DMS 273 (cell line): ENCODE data around the gene COX6B1.
"Not testable (repeated sequence)": the region's sequence is repeated elsewhere in the genome, so short reads cannot be mapped to it uniquely, and the experiment has no call there.

ENCODE experiments used
- DNase-seq: peaks from one replicate; lab custom pipeline; 2025; ENCODE audit not compliant: unreplicated experiment; lab: John Stamatoyannopoulos, UW

COX6B1 gene

GRCh38 chr19:35633727-35634440 is 14.2 kb upstream of the COX6B1 start:
- no peak for DNase-seq

DNA sequence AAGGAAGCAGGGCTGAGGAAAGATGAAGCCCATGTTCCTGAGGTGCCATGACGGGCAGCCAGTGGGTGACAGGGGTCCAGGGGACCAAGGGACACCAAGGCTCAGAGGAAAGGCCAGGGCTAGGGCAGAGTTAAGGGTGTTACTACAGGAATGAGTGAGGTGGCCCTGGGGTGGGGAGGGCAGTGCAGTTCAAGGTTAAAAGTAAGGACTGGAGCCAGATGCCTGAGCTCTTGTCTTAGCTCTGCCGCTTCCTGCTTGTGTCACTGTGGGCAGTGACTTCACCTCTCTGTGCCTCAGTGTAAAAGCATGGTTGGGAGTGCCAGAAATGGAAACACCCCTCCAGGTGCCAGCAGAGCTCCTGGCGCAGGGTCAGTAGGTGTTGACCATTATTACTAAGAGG is 11.5 kb upstream of the COX6B1 start:
- no peak for DNase-seq

DNA sequence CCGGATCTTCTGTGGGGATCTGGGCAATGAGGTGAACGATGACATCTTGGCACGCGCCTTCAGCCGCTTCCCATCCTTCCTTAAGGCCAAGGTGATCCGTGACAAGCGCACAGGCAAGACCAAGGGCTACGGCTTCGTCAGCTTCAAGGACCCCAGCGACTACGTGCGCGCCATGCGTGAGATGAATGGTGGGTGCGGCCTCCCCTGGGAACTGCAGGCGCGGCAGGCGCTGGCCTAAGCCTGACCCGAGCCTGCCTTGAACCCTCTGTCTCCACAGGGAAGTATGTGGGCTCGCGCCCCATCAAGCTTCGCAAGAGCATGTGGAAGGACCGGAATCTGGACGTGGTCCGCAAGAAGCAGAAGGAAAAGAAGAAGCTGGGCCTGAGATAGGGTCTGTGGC is 11.0 kb upstream of the COX6B1 start:
- DNase-seq, result no peak

DNA sequence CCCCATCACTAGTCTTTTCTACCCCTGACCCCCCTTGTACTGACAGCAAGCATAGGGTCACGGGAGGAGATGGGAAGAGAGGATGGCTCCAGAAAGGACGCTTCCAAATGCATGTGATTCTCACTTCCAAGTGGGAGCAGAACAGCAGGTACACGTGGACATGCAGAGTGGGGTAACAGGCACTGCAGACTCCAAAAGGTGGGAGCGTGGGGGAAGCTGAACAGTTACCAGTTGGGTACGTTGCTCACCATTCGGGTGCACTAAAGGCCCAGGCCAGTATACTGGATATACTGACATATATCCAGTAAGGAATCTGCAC is 8.8 kb upstream of the COX6B1 start:
- no peak for DNase-seq

- DNase-seq, result no peak
These were observed 8.3 kb upstream of the COX6B1 start for GRCh38 chr19:35639863-35640262.

- DNase-seq, result no peak
These were observed 6.5 kb upstream of the COX6B1 start, which contains the start of gene ETV2 for GRCh38 chr19:35641515-35642151. TSS of gene ETV2 (plus strand) at chr19:35641745. CDS start at chr19:35642461, 716 bp downstream.

DNA sequence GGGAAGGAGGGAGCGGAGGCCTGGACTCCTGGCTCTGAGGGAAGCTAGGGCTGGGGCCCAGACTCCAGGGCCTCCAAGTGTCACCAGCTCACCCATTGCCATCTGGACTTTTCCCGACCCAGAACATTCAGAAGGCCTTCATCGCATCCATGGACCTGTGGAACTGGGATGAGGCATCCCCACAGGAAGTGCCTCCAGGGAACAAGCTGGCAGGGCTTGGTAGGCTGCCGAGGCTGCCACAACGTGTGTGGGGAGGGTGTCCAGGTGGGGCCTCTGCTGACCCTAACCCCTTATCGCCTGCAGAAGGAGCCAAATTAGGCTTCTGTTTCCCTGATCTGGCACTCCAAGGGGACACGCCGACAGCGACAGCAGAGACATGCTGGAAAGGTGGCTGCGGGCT is 5.8 kb upstream of the COX6B1 start:
- DNase-seq, result no peak

DNA sequence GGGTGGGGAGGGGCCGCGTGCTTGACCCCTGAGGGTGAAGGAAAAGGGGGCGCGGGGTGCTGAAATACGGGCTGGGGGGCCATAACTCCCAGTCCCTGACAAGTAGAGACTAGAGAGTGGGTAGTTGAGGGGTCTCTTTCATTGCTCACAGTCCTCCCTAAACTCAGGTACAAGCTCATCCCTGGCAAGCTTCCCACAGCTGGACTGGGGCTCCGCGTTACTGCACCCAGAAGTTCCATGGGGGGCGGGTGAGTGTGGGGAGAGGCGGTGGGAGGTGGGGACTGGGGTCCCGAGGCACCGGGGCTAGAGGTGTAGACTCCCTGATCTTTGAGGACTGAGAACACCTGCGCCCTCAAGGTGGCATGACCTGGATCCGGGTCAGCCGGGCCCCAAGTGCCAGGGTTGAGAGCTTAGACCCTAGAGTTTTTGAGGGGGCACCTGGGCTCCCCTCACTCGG is 5.3 kb upstream of the COX6B1 start:
- no peak for DNase-seq

DNA sequence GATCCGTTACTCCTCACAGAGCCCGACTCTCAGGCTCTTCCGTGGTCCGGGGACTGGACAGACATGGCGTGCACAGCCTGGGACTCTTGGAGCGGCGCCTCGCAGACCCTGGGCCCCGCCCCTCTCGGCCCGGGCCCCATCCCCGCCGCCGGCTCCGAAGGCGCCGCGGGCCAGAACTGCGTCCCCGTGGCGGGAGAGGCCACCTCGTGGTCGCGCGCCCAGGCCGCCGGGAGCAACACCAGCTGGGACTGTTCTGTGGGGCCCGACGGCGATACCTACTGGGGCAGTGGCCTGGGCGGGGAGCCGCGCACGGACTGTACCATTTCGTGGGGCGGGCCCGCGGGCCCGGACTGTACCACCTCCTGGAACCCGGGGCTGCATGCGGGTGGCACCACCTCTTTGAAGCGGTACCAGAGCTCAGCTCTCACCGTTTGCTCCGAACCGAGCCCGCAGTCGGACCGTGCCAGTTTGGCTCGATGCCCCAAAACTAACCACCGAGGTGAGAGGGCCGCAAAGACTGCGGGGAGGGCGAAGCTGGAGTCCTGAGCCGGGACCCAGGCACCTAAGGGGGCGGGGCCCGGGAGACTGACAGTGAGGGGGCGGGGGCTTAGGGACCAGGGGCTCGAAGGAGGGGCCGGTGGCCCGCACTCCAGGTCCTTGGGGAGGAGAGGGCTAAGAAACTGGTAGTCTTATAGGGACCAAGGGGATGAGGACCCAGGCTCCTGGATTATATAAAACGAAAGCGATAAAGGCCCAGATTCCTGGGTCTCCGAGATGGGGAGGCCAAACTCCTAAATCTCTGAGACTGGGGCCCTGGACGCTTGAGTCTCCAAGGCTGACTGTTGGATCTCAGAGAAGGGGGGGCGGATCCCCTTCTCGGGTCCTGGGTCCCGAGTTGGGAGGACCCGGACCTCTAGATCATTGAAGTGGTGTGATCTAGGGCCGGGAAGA is 4.6 kb upstream of the COX6B1 start:
- peak; percentile 92 for DNase-seq

GRCh38 chr19:35644206-35644986 is 3.7 kb upstream of the COX6B1 start:
- DNase-seq, result peak; percentile 98

DNA sequence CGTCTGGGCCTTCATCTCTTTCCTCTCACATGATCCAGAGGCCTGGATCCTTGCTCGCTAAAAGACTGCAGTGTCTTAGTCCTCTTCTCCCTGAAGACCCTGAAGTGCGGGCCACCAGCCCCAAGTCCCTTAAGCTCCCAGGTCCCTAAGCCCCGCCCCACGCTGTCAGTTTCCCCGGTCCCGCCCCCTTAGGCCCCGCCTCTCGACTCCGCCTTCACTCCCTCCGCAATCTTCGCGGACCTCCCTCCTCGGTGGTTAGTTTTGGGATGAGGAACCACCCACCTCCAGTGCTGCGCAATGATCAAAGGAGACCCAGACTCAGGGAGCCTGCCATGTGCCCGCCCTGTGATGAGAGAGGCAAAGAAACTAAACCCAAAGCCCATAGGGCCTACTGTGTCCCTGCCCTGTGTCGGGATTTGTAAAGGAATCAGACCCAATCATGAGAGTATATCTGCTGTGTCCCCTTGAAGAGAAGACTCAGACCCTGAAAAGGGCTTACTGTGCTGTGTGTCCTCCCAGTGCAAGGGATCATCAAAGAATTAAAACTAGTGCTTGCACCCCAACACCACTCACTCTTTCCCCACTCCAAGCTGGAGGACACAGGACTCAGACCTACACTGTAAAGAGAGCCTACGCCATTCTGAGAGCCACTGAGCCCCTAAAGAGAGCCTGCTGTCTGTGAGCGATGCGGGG is 3.0 kb upstream of the COX6B1 start:
- DNase-seq, result peak; percentile 77

DNA sequence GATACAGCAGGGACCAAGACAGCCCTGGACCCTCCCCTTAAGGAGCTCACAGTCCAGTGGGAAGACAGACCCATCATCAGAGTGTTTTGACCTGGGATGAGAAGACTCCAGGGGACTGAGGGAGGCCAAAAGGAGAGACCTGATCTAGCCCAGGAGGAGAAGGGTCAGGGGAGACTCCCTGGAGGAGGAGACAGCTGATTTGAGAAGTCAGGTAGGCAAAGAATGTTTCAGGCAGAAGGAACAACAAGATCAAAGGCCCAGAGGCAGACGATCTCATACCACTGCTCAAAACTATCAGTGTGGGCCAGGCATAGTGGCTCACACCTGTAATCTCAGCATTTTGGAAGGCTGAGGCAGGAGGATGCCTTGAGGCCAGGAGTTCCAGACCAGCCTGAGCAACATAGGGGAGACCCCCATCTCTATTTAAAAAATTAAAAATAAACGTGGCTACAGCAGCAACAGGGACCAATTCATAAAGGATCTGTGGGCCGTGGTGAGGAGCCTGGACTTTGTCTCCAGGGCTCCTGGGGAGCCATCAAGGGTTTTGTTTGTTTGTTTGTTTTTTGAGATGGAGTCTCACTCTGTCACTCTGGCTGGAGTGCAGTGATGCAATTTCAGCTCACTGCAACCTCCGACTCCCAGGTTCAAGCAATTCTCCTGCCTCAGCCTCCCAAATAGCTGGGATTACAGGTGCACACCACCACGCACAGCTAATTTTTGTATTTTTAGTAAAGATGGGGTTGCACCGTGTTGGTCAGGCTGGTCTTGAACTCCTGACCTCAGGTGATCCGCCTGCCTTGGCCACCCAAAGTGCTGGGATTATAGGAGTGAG is 2.2 kb upstream of the COX6B1 start:
- DNase-seq, result no peak

GRCh38 chr19:35650581-35650980 is 2.5 kb downstream of the COX6B1 start:
- no peak for DNase-seq

DNA sequence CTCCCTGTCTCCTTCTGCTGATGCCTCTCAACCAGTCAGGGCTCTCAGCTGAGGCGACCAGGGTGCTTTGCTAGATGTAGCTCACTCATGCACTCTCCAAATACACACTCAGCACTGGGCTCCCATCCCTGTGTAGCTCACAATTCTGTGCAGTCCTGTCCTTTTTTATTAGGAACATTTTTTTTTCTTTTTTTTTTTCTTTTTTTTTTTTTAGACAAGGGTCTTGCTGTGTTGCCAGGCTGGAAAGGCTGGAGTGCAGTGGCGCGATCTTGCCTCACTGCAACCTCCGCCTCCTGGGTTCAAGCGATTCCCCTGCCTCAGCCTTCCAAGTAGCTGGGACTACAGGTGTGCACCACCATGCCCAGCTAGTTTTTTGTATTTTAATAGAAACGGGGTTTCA is 6.7 kb downstream of the COX6B1 start:
- not testable (repeated sequence) for DNase-seq

GRCh38 chr19:35655600-35655999 is 7.5 kb downstream of the COX6B1 start:
- no peak for DNase-seq

GRCh38 chr19:35656700-35657099 is 8.6 kb downstream of the COX6B1 start:
- DNase-seq, result no peak

DNA sequence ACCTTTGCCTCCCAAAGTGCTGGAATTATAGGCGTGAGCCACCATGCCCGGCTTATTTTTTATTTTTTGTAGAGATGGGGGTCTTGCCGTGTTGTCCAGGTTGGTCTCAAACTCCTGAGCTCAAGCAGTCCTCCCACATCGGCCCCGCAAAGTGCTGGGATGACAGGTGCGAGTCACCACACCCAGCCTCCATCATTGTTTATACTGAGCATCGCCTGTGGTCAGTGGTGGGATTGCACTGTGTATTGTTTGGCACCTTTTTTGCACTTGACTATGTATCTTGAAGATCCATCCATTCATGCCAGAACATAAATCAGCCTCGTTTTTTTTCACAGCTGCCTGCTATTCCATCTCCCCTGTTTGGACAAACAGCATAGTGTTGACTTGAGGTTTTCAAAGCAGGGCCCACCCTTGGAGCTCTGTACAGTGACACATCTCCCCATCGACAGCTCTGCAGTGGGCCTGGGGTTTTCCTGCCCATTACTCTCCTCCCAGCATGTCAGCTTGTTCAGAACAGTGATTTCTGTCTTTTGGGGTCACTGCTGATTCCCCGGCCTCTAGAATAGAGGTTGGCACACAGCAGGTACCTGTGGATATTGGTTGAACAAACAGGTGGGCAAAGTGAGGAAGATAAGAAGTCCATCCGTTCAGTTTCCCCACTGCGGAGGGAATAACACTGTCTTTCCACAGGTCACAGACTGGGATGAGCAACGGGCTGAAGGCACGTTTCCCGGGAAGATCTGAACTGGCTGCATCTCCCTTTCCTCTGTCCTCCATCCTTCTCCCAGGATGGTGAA is 10.0 kb downstream of the COX6B1 start:
- DNase-seq, result peak; percentile 20

DNA sequence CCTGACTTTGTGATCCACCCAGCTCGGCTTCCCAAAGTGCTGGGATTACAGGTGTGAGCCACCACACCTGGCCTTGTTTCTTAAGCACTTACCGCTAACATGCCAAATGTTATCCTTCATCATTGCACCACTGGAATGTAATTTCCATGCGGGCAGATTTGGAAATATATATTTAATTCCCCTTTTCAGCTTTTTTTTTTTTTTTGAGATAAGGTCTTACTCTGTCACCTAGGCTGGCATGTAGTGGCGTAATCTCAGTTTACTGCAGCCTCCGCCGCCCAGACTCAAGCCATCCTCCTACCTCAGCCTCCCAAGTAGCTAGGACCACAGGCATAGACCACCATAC is 13.8 kb downstream of the COX6B1 start:
- DNase-seq, result no peak

GRCh38 chr19:35663981-35664380 is 15.9 kb downstream of the COX6B1 start:
- no peak for DNase-seq
